ENCODE data around the gene FNDC3B.
"Not testable (repeated sequence)": the region's sequence is repeated elsewhere in the genome, so short reads cannot be mapped to it uniquely, and the experiment has no call there.

Gene FNDC3B

DNA sequence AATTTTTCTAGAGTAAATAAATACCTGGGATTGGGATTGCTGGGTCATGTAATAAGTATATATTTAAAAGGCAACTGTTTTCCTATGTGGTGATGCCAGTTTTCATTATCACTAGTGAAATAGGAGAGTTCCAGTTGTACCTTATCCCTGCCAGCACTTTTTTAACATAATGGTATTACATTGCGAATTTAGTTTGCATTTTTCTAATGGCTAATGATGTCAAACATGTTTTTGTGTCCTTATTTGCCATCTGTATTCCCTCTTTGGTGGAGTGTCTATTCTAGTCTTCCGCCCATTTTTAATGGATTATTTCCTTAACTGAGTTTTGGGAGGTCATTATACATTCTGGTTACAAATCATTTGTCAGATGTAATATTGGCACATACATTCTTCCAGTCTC lies 320.6 kb downstream of the FNDC3B start:
- H3K4me3 ChIP-seq (ENCODE audit: low read depth, low read length): no peak overlapping the region
- DNase-seq (ENCODE audit: low read depth): no peak
- in situ Hi-C loops (cut with HindIII; ENCODE audit: low sequenced_read_pairs): loop anchor here (25.0 kb wide), 1 partner anchor 302 kb away; no protein-coding TSS in a partner anchor
- TF ChIP-seq, protein P1, sequence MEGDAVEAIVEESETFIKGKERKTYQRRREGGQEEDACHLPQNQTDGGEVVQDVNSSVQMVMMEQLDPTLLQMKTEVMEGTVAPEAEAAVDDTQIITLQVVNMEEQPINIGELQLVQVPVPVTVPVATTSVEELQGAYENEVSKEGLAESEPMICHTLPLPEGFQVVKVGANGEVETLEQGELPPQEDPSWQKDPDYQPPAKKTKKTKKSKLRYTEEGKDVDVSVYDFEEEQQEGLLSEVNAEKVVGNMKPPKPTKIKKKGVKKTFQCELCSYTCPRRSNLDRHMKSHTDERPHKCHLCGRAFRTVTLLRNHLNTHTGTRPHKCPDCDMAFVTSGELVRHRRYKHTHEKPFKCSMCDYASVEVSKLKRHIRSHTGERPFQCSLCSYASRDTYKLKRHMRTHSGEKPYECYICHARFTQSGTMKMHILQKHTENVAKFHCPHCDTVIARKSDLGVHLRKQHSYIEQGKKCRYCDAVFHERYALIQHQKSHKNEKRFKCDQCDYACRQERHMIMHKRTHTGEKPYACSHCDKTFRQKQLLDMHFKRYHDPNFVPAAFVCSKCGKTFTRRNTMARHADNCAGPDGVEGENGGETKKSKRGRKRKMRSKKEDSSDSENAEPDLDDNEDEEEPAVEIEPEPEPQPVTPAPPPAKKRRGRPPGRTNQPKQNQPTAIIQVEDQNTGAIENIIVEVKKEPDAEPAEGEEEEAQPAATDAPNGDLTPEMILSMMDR (IDR thresholded peaks at IDR 0.05; ENCODE audit: low read depth, low read length, missing control alignments): no peak

DNA sequence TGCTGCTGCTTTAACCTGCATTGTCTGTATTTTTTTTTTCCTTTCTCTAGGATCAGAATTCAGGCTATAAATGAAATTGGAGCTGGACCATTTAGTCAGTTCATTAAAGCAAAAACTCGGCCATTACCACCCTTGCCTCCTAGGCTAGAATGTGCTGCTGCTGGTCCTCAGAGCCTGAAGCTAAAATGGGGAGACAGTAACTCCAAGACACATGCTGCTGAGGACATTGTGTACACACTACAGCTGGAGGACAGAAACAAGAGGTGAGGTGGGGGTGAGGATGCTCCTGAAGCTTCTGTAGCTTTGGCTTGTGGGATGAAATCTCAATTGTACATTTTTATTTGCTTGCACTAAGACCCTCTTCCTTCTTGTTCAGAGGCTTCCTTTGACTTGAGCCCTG lies 323.2 kb downstream of the FNDC3B start:
- in situ Hi-C loops (cut with HindIII; ENCODE audit: low sequenced_read_pairs): loop anchor here (25.0 kb wide), 1 partner anchor 300 kb away; no protein-coding TSS in a partner anchor
- TF ChIP-seq, protein P1 (IDR thresholded peaks at IDR 0.05; ENCODE audit: low read depth, low read length, missing control alignments): no peak
- no peak for DNase-seq (ENCODE audit: low read depth)
- H3K4me3 ChIP-seq (ENCODE audit: low read depth, low read length): no peak overlapping the region

DNA sequence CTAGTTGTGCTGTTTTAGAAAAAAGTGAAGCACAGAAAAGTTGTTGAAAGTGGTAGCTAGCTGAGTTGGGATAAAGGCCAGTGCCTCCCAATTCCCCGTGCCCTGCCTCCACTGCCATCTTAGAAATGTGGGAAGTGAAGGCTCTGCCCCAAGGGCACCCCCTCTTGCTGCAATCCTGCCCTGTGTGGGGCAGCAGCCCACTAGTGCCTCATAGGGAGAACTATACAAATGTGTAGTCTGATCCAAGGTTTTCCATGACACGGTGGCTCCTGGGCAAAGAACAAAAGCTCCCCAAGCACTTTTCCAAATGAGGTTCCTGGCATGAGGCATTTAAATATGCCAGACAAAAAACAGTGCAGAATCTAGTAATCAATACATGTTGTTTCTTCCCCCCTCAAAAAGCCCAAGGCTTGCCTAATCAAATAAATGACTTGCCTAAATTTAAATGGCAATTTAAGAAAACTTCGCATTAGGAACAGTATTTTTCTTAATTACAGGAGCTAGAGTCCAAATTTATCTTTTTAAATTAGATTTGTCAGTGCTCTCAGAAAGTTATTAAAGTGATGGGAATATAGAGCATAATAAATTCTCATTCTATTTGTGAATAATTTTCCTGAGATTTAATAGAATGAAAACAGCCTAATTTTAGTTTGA lies 325.1 kb downstream of the FNDC3B start:
- TF ChIP-seq, protein P1 (IDR thresholded peaks at IDR 0.05; ENCODE audit: low read depth, low read length, missing control alignments): no peak
- no peak overlapping the region for H3K4me3 ChIP-seq (ENCODE audit: low read depth, low read length)
- in situ Hi-C loops (cut with HindIII; ENCODE audit: low sequenced_read_pairs): loop anchor here (25.0 kb wide), 1 partner anchor 298 kb away; no protein-coding TSS in a partner anchor
- no peak for DNase-seq (ENCODE audit: low read depth)

DNA sequence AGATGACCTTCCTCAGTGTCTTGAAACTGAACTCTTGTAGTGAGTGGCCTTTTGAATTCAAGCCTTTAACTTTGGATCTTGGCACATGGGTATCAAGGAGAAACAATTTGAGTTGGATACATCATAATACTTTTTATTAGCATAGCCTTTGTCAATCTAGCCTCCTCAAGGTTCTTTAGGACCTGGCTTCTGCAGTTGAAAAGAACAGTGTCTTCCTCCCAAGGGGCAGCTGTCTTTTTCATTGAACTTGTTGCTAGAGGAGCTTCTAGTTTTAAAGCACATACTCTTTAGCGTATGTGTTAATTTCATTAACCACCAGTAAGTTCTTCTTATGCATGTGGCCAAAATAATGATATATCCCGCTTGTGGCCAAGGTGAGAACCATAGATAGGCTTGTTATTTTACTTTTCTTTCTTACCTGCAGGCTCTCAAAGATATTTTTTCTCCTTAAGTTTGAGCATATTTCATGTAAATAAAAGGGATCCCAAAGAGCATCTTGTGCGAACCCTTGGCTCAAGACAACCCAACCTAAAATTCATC lies 325.7 kb downstream of the FNDC3B start:
- TF ChIP-seq, protein P1 (IDR thresholded peaks at IDR 0.05; ENCODE audit: low read depth, low read length, missing control alignments): no peak
- in situ Hi-C loops (cut with HindIII; ENCODE audit: low sequenced_read_pairs): loop anchor here (25.0 kb wide), 1 partner anchor 297 kb away; no protein-coding TSS in a partner anchor
- no peak overlapping the region for H3K4me3 ChIP-seq (ENCODE audit: low read depth, low read length)
- no peak for DNase-seq (ENCODE audit: low read depth)

DNA sequence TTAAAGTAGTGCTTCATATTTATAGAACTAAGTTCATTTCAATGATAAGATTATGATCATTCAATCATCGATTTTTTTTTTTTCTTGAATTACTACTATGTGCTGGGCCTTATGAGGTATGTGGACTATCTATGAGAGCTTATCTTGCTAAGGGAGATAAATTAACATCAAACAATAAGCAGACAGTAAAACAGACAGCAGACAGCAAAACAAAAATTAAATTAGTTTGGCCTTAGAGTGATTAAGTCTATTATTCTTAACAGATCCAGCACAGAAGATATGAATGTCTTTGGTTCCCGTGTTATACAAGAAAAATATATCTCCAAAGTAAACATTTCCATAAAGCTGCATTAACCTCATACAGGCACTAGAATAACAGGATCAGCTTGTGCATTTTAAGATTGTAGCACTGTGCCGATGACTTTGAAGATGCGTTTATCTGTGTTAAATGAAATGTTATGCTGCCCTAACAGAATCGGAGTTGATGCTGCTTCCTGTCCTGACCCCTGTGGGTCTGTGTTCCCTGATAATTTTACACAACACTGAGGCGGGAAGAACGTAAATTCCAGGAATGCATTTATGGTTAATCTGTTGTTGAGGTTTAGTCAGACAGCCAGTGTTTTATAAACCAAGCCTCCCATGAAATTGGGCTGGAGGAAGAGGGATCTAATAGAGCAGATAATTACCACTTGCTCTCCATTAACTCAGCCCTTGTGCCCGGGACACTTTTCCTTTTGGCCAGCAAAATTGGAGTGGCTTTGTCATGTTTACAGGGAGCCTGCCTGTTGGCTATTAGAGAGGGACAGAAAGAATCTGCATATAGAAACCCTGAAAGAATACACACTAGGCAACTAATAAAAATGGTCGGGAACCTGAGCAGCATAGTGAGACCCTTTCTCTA lies 328.1 kb downstream of the FNDC3B start:
- H3K4me3 ChIP-seq (ENCODE audit: low read depth, low read length): no peak overlapping the region
- in situ Hi-C loops (cut with HindIII; ENCODE audit: low sequenced_read_pairs): loop anchor here (25.0 kb wide), 1 partner anchor 295 kb away; no protein-coding TSS in a partner anchor
- TF ChIP-seq, protein P1 (IDR thresholded peaks at IDR 0.05; ENCODE audit: low read depth, low read length, missing control alignments): no peak
- peak; percentile 66 for DNase-seq (ENCODE audit: low read depth)

DNA sequence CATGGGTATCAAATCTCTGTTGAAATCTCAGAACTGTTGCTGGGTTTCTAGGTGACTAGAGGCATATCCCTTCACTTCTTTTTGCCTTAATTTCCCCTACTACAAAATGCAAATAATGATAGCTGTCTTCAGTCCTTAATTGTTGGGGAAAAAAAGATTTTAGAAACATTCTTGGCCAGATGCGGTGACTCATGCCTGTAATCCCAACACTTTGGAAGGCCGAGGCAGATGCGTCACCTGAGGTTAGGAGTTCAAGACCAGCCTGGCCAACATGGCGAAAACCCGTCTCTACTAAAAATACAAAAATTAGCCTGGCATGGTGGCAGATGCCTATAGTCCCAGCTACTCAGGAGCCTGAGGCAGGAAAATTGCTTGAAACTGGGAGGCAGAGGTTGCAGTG lies 329.2 kb downstream of the FNDC3B start:
- DNase-seq (ENCODE audit: low read depth); H3K4me3 ChIP-seq (ENCODE audit: low read depth, low read length): not testable (repeated sequence)
- in situ Hi-C loops (cut with HindIII; ENCODE audit: low sequenced_read_pairs): loop anchor here (25.0 kb wide), 1 partner anchor 294 kb away; no protein-coding TSS in a partner anchor

Measured in astrocyte of the cerebellum (primary cell).